OCI-LY3 (cell line): ENCODE results near the gene NEDD4L.

Source experiments
- H2AFZ ChIP-seq: fragments of 200-600, 300-600 bp; shearing (Covaris generic); 2 replicates; pipeline ENCODE4 v1.6.0; 2014; ENCODE audit warnings: antibody characterized with exemption, low read depth, low read length
- H3K27ac ChIP-seq: fragments of 200-600, 300-600 bp; sonication (generic); 2 replicates; pipeline ENCODE4 v1.5.1; 2014; ENCODE audit warnings: mild to moderate bottlenecking, low read length, moderate library complexity, mixed read lengths
- H3K27me3 ChIP-seq: fragments of 200-600, 300-600 bp; sonication (generic); 2 replicates; pipeline ENCODE4 v1.6.1; 2014; ENCODE audit warnings: low read depth, low read length, mixed read lengths
- H3K36me3 ChIP-seq: fragments of 200-600, 300-600 bp; sonication (generic); replicated peaks from 2 replicates; pipeline ENCODE3; 2014; ENCODE audit warnings: low read depth, low read length, mixed read lengths
- H3K4me1 ChIP-seq: fragments of 300-600, 200-600 bp; sonication (generic); 2 replicates; pipeline ENCODE4 v1.6.1; 2014; ENCODE audit warnings: low read length, mixed read lengths
- H3K4me2 ChIP-seq: fragments of 200-600, 300-600 bp; sonication (generic); 2 replicates; pipeline ENCODE4 v1.6.1; 2014; ENCODE audit warnings: low read length, mixed read lengths
- H3K4me3 ChIP-seq: fragments of 300-600, 200-600 bp; sonication (generic); 2 replicates; pipeline ENCODE4 v1.5.1; 2014; ENCODE audit warnings: antibody characterized with exemption, mild to moderate bottlenecking, low read length, moderate library complexity
- H3K79me2 ChIP-seq: fragments of 300-600, 200-600 bp; shearing (Covaris generic); 2 replicates; pipeline ENCODE4 v1.6.1; 2014; ENCODE audit warnings: mild to moderate bottlenecking, low read length, mixed read lengths
- H3K9ac ChIP-seq: fragments of 300-600, 200-600 bp; shearing (Covaris generic); 2 replicates; pipeline ENCODE4 v1.6.0; 2014; ENCODE audit warnings: mild to moderate bottlenecking, low read length, moderate library complexity
- H3K9me3 ChIP-seq: fragments of 200-600, 300-600 bp; shearing (Covaris generic); 2 replicates; pipeline ENCODE4 v1.6.1; 2014; ENCODE audit warnings: low read length, mixed read lengths; ENCODE audit not compliant: insufficient read depth
- H4K20me1 ChIP-seq: fragments of 200-600, 300-600 bp; sonication (generic); 2 replicates; pipeline ENCODE4 v1.6.1; 2016; ENCODE audit warnings: low read length, mixed read lengths; ENCODE audit not compliant: insufficient read depth
- CTCF ChIP-seq: fragments of 200-600, 300-600 bp; sonication (generic); IDR thresholded peaks from 2 replicates; pipeline ENCODE4 v1.5.1; 2014; ENCODE audit warnings: antibody characterized with exemption, low read length, low read depth
- EZH2phosphoT487 ChIP-seq: fragments of 200-600 bp; shearing (Covaris generic); IDR thresholded peaks from 2 replicates; pipeline ENCODE4 v1.6.1; 2018; ENCODE audit warnings: antibody characterized with exemption, mixed run types, low read depth

The NEDD4L gene

GRCh38 chr18:58069099-58069498 is 25.1 kb downstream of the NEDD4L start:
- H3K27ac ChIP-seq = 0 out of 2 replicates have a peak overlapping the region, but pooled peaks have one; percentile 2
- peaks cover 55% of the 10 kb centered on the region for H3K4me1 ChIP-seq
- H3K36me3 ChIP-seq = peaks cover 18% of the 10 kb centered on the region
- H3K79me2 ChIP-seq = peaks cover 25% of the 10 kb centered on the region
- H3K27me3 ChIP-seq = no peaks in the 10 kb centered on the region
- H3K9ac ChIP-seq = no peak overlapping the region
- no peak overlapping the region; the same call in 1 of the 2 replicates for H3K4me2 ChIP-seq
- H3K4me3 ChIP-seq = no peak overlapping the region
- no peak overlapping the region for H2AFZ ChIP-seq
- TF ChIP-seq CTCF = no peak
- no peak for TF ChIP-seq EZH2phosphoT487
- 0 out of 2 replicates have a peak, but pooled peaks cover 2% of the 10 kb centered on the region for H4K20me1 ChIP-seq
- H3K9me3 ChIP-seq = no peaks in the 10 kb centered on the region

GRCh38 chr18:58069721-58070292 is 25.8 kb downstream of the NEDD4L start:
- Histone ChIP-seq H3K4me2 (no peak overlapping the region), H3K36me3 (peaks cover 18% of the 10 kb centered on the region), H4K20me1 (0 out of 2 replicates have a peak, but pooled peaks cover 2% of the 10 kb centered on the region), H3K4me3 (no peak overlapping the region), H3K27ac (0 out of 2 replicates have a peak overlapping the region, but pooled peaks have one; percentile 2), H3K9ac (no peak overlapping the region), H3K79me2 (peaks cover 26% of the 10 kb centered on the region), H3K27me3 (no peaks in the 10 kb centered on the region), H2AFZ (no peak overlapping the region), H3K4me1 (peaks cover 48% of the 10 kb centered on the region), H3K9me3 (no peaks in the 10 kb centered on the region)
- TF ChIP-seq CTCF (no peak), EZH2phosphoT487 (no peak)

GRCh38 chr18:58076052-58076451 is 32.0 kb downstream of the NEDD4L start:
- H3K36me3 ChIP-seq = no peaks in the 10 kb centered on the region
- H4K20me1 ChIP-seq = peaks cover 28% of the 10 kb centered on the region
- peaks cover 54% of the 10 kb centered on the region for H3K79me2 ChIP-seq
- no peak overlapping the region for H3K4me3 ChIP-seq
- peaks cover 5% of the 10 kb centered on the region; the same call in 1 of the 2 replicates for H3K4me1 ChIP-seq
- no peak overlapping the region for H2AFZ ChIP-seq
- no peak overlapping the region for H3K4me2 ChIP-seq
- H3K27me3 ChIP-seq = no peaks in the 10 kb centered on the region
- H3K9me3 ChIP-seq = no peaks in the 10 kb centered on the region
- TF ChIP-seq CTCF (no peak), EZH2phosphoT487 (no peak)
- no peak overlapping the region for H3K9ac ChIP-seq
- no peak overlapping the region for H3K27ac ChIP-seq

- peaks cover 28% of the 10 kb centered on the region for H4K20me1 ChIP-seq
- H3K79me2 ChIP-seq = peaks cover 58% of the 10 kb centered on the region
- no peaks in the 10 kb centered on the region for H3K36me3 ChIP-seq
- no peak for TF ChIP-seq EZH2phosphoT487
- no peak for TF ChIP-seq CTCF
- H3K27ac ChIP-seq = no peak overlapping the region
- no peak overlapping the region for H2AFZ ChIP-seq
- H3K27me3 ChIP-seq = no peaks in the 10 kb centered on the region
- H3K9ac ChIP-seq = no peak overlapping the region
- no peaks in the 10 kb centered on the region for H3K9me3 ChIP-seq
- H3K4me3 ChIP-seq = no peak overlapping the region
- H3K4me1 ChIP-seq = peaks cover 5% of the 10 kb centered on the region; the same call in 1 of the 2 replicates
- no peak overlapping the region for H3K4me2 ChIP-seq
These were observed 33.3 kb downstream of the NEDD4L start for GRCh38 chr18:58077329-58077728.
